Astrocyte (in vitro differentiated cells and primary cell): ENCODE results near the gene HSPA9. TPM values are rescaled to one million over a fixed set of nuclear protein-coding genes. Genes with fewer than 3 reads are reported as not detected.

Experiments used
- DNase-seq: peaks from one replicate; pipeline ENCODE4 v3.0.0-alpha.2; 2010; ENCODE audit warnings: low read depth
- FAIRE-seq: peaks from 2 replicates; lab custom pipeline; 2011; peaks lifted over from hg19 to GRCh38; lab: Jason Lieb, UNC
- H2AFZ ChIP-seq: 2 replicates; pipeline ENCODE4 v1.6.0; 2012; ENCODE audit warnings: low read depth, low read length, inconsistent platforms
- H3K27ac ChIP-seq: 2 replicates; pipeline ENCODE4 v1.5.1; 2011; ENCODE audit warnings: low read depth, low read length, inconsistent platforms
- H3K27me3 ChIP-seq: 2 replicates; pipeline ENCODE4 v1.6.0; 2011; ENCODE audit warnings: low read length, inconsistent platforms; ENCODE audit not compliant: insufficient read depth
- H3K36me3 ChIP-seq: 2 replicates; pipeline ENCODE4 v1.5.1; 2011; ENCODE audit warnings: low read length, inconsistent platforms; ENCODE audit not compliant: insufficient read depth
- H3K4me1 ChIP-seq: 2 replicates; pipeline ENCODE4 v1.5.1; 2011; ENCODE audit warnings: low read length, inconsistent platforms; ENCODE audit not compliant: insufficient read depth
- H3K4me2 ChIP-seq: 2 replicates; pipeline ENCODE4 v1.6.0; 2012; ENCODE audit warnings: low read length, inconsistent platforms
- H3K4me3 ChIP-seq: 2 replicates; pipeline ENCODE4 v1.5.1; 2011; ENCODE audit warnings: low read depth, mild to moderate bottlenecking, low read length, inconsistent platforms; ENCODE audit not compliant: insufficient read depth
- H3K79me2 ChIP-seq: 2 replicates; pipeline ENCODE4 v1.6.0; 2012; ENCODE audit warnings: mild to moderate bottlenecking, low read length, inconsistent platforms; ENCODE audit not compliant: insufficient read depth
- H3K9ac ChIP-seq: 2 replicates; pipeline ENCODE4 v1.6.0; 2012; ENCODE audit warnings: mild to moderate bottlenecking, low read length, inconsistent platforms
- H3K9me3 ChIP-seq: 2 replicates; pipeline ENCODE4 v1.5.1; 2012; ENCODE audit warnings: low read depth, mild to moderate bottlenecking, low read length, inconsistent platforms; ENCODE audit not compliant: insufficient read depth
- H4K20me1 ChIP-seq: 2 replicates; pipeline ENCODE4 v1.6.0; 2012; ENCODE audit warnings: low read length, inconsistent platforms; ENCODE audit not compliant: insufficient read depth
- H3K27ac Mint-ChIP-seq: one replicate; pipeline ENCODE4 v1.8.0; 2021; ENCODE audit warnings: mild to moderate bottlenecking, mixed read lengths; ENCODE audit not compliant: unreplicated experiment
- H3K27me3 Mint-ChIP-seq: one replicate; pipeline ENCODE4 v1.8.0; 2021; ENCODE audit warnings: low read depth, mixed read lengths; ENCODE audit not compliant: unreplicated experiment
- H3K36me3 Mint-ChIP-seq: one replicate; pipeline ENCODE4 v1.8.0; 2021; ENCODE audit warnings: low read depth, mixed read lengths; ENCODE audit not compliant: unreplicated experiment
- H3K4me1 Mint-ChIP-seq: one replicate; pipeline ENCODE4 v1.8.0; 2021; ENCODE audit warnings: low read depth, mixed read lengths; ENCODE audit not compliant: unreplicated experiment
- H3K4me3 Mint-ChIP-seq: one replicate; pipeline ENCODE4 v1.8.0; 2021; ENCODE audit warnings: mild to moderate bottlenecking, moderate library complexity, mixed read lengths; ENCODE audit not compliant: unreplicated experiment
- H3K9me3 Mint-ChIP-seq: one replicate; pipeline ENCODE4 v1.8.0; 2021; ENCODE audit warnings: mild to moderate bottlenecking, mixed read lengths; ENCODE audit not compliant: unreplicated experiment
- EZH2 ChIP-seq: IDR thresholded peaks from 2 replicates; pipeline ENCODE4 v1.6.1; 2012; ENCODE audit warnings: mild to moderate bottlenecking, low read length, inconsistent platforms; ENCODE audit not compliant: insufficient read depth
- total RNA-seq: library from RNA; stranded (reverse); gene quantifications from 2 replicates; pipeline ENCODE4 v1.2.1, GENCODE V29; 2021
- TF ChIP-seq, protein P1 (sequence below): IDR thresholded peaks from 2 replicates; pipeline ENCODE4 v1.5.1; 2011; ENCODE audit warnings: low read depth, mild to moderate bottlenecking, inconsistent platforms, low read length, moderate library complexity; ENCODE audit not compliant: insufficient read depth

The HSPA9 gene
- total RNA-seq, 1 donor from 2014 or later, result 266 TPM

DNA sequence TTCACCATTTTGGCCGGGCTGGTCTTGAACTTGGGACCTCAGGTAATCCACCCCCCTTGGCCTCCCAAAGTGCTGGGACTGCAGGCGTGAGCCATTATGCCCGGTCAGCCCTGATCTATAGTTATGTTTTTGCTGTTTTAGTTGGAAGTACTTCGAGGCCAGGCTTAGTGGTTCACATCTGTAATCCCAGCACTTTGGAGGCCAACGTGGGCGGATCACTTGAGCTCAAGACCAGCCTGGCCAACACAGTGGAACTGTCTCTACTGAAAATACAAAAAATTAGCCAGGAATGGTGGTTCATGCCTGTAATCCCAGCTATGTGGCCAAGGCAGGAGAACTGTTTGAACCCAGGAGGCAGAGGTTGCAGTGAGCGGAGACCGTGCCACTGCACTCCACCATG, 2.0 kb downstream of the HSPA9 start:
- Mint-ChIP-seq H3K27me3 (no peaks in the 10 kb centered on the region), H3K4me1 (peaks cover 28% of the 10 kb centered on the region), H3K9me3 (peaks cover 2% of the 10 kb centered on the region), H3K36me3 (peaks cover 20% of the 10 kb centered on the region), H3K27ac (no peak overlapping the region), H3K4me3 (peak overlapping the region; percentile 96)
- peaks cover 69% of the 10 kb centered on the region for H3K79me2 ChIP-seq
- no peaks in the 10 kb centered on the region for H3K9me3 ChIP-seq
- no peak for FAIRE-seq
- H2AFZ ChIP-seq, result no peak overlapping the region
- no peak overlapping the region for H3K4me3 ChIP-seq
- no peaks in the 10 kb centered on the region for H3K27me3 ChIP-seq
- peak overlapping the region; percentile 92 for H3K4me2 ChIP-seq
- TF ChIP-seq, protein P1, sequence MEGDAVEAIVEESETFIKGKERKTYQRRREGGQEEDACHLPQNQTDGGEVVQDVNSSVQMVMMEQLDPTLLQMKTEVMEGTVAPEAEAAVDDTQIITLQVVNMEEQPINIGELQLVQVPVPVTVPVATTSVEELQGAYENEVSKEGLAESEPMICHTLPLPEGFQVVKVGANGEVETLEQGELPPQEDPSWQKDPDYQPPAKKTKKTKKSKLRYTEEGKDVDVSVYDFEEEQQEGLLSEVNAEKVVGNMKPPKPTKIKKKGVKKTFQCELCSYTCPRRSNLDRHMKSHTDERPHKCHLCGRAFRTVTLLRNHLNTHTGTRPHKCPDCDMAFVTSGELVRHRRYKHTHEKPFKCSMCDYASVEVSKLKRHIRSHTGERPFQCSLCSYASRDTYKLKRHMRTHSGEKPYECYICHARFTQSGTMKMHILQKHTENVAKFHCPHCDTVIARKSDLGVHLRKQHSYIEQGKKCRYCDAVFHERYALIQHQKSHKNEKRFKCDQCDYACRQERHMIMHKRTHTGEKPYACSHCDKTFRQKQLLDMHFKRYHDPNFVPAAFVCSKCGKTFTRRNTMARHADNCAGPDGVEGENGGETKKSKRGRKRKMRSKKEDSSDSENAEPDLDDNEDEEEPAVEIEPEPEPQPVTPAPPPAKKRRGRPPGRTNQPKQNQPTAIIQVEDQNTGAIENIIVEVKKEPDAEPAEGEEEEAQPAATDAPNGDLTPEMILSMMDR, result no peak
- TF ChIP-seq EZH2, result no peak
- H4K20me1 ChIP-seq, result peaks cover 57% of the 10 kb centered on the region
- DNase-seq, result no peak
- H3K27ac ChIP-seq, result peak overlapping the region; percentile 100
- H3K9ac ChIP-seq, result peak overlapping the region; percentile 99
- H3K36me3 ChIP-seq, result peaks cover 40% of the 10 kb centered on the region
- peaks cover 15% of the 10 kb centered on the region for H3K4me1 ChIP-seq

DNA sequence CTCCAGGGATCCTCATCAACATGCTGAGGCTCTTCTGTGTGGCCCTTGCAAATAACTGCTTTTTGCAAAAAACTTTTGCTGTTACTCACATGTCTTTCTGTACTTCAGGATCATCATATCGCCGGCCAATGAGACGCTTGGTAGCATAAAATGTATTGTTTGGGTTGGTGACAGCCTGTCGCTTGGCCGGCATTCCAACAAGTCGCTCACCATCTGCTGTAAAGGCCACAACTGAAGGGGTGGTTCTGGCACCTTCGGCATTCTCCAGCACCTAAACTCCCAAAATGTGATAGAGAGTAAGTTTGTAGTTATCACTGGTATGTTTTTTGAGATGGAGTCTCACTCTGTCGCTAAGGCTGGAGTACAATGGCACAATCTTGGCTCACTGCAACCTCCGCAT, 4.3 kb downstream of the HSPA9 start:
- Histone ChIP-seq H3K27ac (no peak overlapping the region), H3K4me3 (no peak overlapping the region), H3K36me3 (peaks cover 63% of the 10 kb centered on the region), H3K4me2 (no peak overlapping the region), H3K9ac (no peak overlapping the region), H3K79me2 (peaks cover 93% of the 10 kb centered on the region), H3K4me1 (peaks cover 21% of the 10 kb centered on the region), H2AFZ (no peak overlapping the region), H3K9me3 (no peaks in the 10 kb centered on the region), H4K20me1 (peaks cover 80% of the 10 kb centered on the region), H3K27me3 (no peaks in the 10 kb centered on the region)
- H3K27ac Mint-ChIP-seq, result peak overlapping the region; percentile 53
- H3K4me1 Mint-ChIP-seq, result peaks cover 35% of the 10 kb centered on the region
- DNase-seq, result no peak
- peaks cover 1% of the 10 kb centered on the region for H3K9me3 Mint-ChIP-seq
- no peak for FAIRE-seq
- H3K36me3 Mint-ChIP-seq, result peaks cover 27% of the 10 kb centered on the region
- TF ChIP-seq, protein P1, result no peak
- no peak for TF ChIP-seq EZH2
- no peak overlapping the region for H3K4me3 Mint-ChIP-seq
- no peaks in the 10 kb centered on the region for H3K27me3 Mint-ChIP-seq

DNA sequence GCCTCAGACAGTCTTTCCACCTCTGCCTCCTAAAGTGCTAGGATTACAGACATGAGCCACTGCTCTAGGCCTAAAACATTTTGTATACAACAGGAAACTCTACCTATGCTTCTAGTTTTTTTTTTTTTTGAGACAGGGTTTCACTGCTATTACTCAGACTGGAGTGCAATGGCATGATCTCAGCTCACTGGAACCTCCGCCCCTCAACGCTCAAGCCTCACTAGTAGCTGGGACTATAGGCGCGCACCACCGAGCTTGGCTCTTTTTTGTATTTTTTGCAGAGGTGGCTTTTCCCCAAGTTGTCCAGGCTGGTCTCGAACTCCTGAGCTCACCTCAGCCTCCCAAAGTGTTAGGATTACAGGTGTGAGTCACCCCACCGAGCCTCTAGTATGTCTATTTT, 5.4 kb downstream of the HSPA9 start:
- H3K79me2 ChIP-seq, result peaks cover 98% of the 10 kb centered on the region
- H3K27ac Mint-ChIP-seq, result peak overlapping the region; percentile 34

More for the DNA sequence above, 5.4 kb downstream of the HSPA9 start:
- Histone ChIP-seq H3K4me1 (peaks cover 21% of the 10 kb centered on the region), H3K27me3 (no peaks in the 10 kb centered on the region), H2AFZ (no peak overlapping the region), H3K36me3 (peaks cover 74% of the 10 kb centered on the region), H3K27ac (no peak overlapping the region), H3K4me2 (peak overlapping the region; percentile 6), H4K20me1 (peaks cover 90% of the 10 kb centered on the region), H3K4me3 (no peak overlapping the region), H3K9ac (no peak overlapping the region), H3K9me3 (no peaks in the 10 kb centered on the region)
- H3K27me3 Mint-ChIP-seq, result no peaks in the 10 kb centered on the region
- H3K36me3 Mint-ChIP-seq, result peaks cover 27% of the 10 kb centered on the region
- H3K4me3 Mint-ChIP-seq, result peak overlapping the region; percentile 34
- DNase-seq (peak; percentile 16), FAIRE-seq (no peak)
- H3K4me1 Mint-ChIP-seq, result peaks cover 37% of the 10 kb centered on the region
- TF ChIP-seq, protein P1, result no peak
- no peak for TF ChIP-seq EZH2
- H3K9me3 Mint-ChIP-seq, result no peaks in the 10 kb centered on the region
